Measurements from ENCODE around the gene ERCC1.

GRCh38 chr19:45391871-45392665 lies 31.6 kb downstream of the ERCC1 start:
- TF ChIP-seq CTCF (IDR thresholded peaks at IDR 0.05) (no peak), POLR2AphosphoS5 (IDR thresholded peaks at IDR 0.05; ENCODE audit: insufficient read depth in 1 of 2, low read depth in 1 of 2) (no peak), POLR2A (IDR thresholded peaks at IDR 0.05) (no peak)

Data from vagina (tissue), 2 donors.